ENCODE results near the gene LOC101059915.

GRCh38 chrX:71638409-71638808 is 28.9 kb upstream of the LOC101059915 start:
- TF ChIP-seq FOXA1 (IDR thresholded peaks at IDR 0.05), result no peak
- TF ChIP-seq TARDBP (IDR thresholded peaks at IDR 0.05), result no peak
- TF ChIP-seq SUZ12 (IDR thresholded peaks at IDR 0.05), result no peak
- no peak for TF ChIP-seq HDGF (IDR thresholded peaks at IDR 0.05; ENCODE audit: borderline replicate concordance)
- TF ChIP-seq FOXM1 (IDR thresholded peaks at IDR 0.05; ENCODE audit: borderline replicate concordance), result no peak
- no peak for TF ChIP-seq SP1 (IDR thresholded peaks at IDR 0.05)
- TF ChIP-seq ELF4 (IDR thresholded peaks at IDR 0.05), result no peak
- TF ChIP-seq, protein P1, sequence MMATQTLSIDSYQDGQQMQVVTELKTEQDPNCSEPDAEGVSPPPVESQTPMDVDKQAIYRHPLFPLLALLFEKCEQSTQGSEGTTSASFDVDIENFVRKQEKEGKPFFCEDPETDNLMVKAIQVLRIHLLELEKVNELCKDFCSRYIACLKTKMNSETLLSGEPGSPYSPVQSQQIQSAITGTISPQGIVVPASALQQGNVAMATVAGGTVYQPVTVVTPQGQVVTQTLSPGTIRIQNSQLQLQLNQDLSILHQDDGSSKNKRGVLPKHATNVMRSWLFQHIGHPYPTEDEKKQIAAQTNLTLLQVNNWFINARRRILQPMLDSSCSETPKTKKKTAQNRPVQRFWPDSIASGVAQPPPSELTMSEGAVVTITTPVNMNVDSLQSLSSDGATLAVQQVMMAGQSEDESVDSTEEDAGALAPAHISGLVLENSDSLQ (IDR thresholded peaks at IDR 0.05), result no peak
- no peak for TF ChIP-seq BHLHE40 (IDR thresholded peaks at IDR 0.05; ENCODE audit: borderline replicate concordance)
- no peak for TF ChIP-seq NFRKB (IDR thresholded peaks at IDR 0.05)
- no peak for TF ChIP-seq ARNT (IDR thresholded peaks at IDR 0.05)
- TF ChIP-seq ZNF384 (IDR thresholded peaks at IDR 0.05), result no peak
- TF ChIP-seq L3MBTL2 (conservative IDR thresholded peaks at IDR 0.05), result no peak
- TF ChIP-seq FOXK2 (IDR thresholded peaks at IDR 0.05), result no peak
